Progenitor cell of endocrine pancreas (in vitro differentiated cells): ENCODE data around the gene IGFBP6. TPM values are rescaled to one million over a fixed set of nuclear protein-coding genes. Genes with fewer than 3 reads are reported as not detected.

ENCODE experiments used
- DNase-seq: peaks from one replicate; pipeline ENCODE4 v3.0.0; 2021; ENCODE audit warnings: low spot score; ENCODE audit not compliant: unreplicated experiment
- H3K27ac Mint-ChIP-seq: 2 replicates; pipeline ENCODE4 v1.8.0; 2021; ENCODE audit warnings: mild to moderate bottlenecking, moderate library complexity, mixed read lengths
- H3K27me3 Mint-ChIP-seq: 2 replicates; pipeline ENCODE4 v1.8.0; 2021; ENCODE audit warnings: mixed read lengths
- H3K36me3 Mint-ChIP-seq: 2 replicates; pipeline ENCODE4 v1.8.0; 2022; ENCODE audit warnings: mixed read lengths; ENCODE audit not compliant: insufficient read depth
- H3K4me1 Mint-ChIP-seq: 2 replicates; pipeline ENCODE4 v1.8.0; 2021; ENCODE audit warnings: low read depth, mixed read lengths
- H3K4me3 Mint-ChIP-seq: 2 replicates; pipeline ENCODE4 v1.8.0; 2021; ENCODE audit warnings: low read depth, mild to moderate bottlenecking, moderate library complexity, mixed read lengths
- H3K9me3 Mint-ChIP-seq: 2 replicates; pipeline ENCODE4 v1.8.0; 2021; ENCODE audit warnings: low read depth, mixed read lengths
- total RNA-seq: library from RNA; stranded (reverse); gene quantifications from 2 replicates; pipeline ENCODE4 v1.2.1, GENCODE V29; 2021
- TF ChIP-seq, protein P1 (sequence below): fragments of 200-600 bp; sonication (generic); IDR thresholded peaks from one replicate; pipeline ENCODE4 v1.5.0; 2021; ENCODE audit warnings: antibody characterized with exemption, mild to moderate bottlenecking; ENCODE audit not compliant: unreplicated experiment

The IGFBP6 gene
- total RNA-seq, 1 donor from 2014 or later = 25.7 TPM

DNA sequence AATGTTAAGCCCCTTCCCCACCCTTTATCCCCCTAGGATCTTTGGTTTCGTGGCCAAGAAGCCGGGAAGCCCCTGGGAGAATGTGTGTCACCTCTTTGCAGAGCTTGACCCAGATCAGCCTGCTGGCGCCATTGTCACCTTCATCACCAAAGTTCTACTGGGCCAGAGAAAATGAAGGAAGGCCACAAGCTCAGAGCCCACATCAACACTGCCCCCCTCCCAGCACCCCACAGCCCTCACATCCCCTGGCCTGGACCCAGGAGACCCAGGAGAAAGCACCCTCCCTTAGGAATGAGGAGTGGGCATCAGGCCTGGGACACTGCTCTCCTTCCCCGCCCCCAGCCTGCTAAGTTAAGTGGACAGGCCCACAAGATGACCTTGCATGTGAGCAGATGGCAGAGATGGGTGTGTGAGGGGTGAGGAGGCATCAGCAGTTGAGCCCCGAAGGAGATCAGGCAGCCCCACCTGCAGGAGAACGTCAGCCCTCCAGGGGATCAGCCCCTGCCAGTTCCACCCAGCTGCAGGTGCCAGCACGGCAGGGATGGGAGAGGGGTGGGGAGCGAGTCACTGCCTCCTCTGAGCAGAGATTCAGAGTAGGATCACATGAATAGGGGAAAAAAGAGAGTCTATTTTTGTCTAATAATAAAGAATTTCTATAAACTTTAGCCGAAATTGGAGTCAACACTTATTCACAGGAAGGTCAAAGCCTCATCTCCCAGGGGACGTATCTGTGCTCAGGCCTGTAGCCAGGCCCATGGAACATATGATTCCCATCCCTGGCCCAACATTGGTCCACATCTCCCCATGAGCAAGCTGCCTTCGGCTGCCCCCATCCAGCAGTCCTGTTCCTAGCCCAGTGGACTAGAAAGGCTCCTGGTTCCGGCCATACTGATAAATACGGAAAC, 33.5 kb upstream of the IGFBP6 start:
- Mint-ChIP-seq H3K9me3 (no peaks in the 10 kb centered on the region), H3K4me1 (peaks cover 5% of the 10 kb centered on the region), H3K4me3 (no peak overlapping the region), H3K36me3 (peaks cover 10% of the 10 kb centered on the region), H3K27ac (no peak overlapping the region), H3K27me3 (no peaks in the 10 kb centered on the region)
- TF ChIP-seq, protein P1, sequence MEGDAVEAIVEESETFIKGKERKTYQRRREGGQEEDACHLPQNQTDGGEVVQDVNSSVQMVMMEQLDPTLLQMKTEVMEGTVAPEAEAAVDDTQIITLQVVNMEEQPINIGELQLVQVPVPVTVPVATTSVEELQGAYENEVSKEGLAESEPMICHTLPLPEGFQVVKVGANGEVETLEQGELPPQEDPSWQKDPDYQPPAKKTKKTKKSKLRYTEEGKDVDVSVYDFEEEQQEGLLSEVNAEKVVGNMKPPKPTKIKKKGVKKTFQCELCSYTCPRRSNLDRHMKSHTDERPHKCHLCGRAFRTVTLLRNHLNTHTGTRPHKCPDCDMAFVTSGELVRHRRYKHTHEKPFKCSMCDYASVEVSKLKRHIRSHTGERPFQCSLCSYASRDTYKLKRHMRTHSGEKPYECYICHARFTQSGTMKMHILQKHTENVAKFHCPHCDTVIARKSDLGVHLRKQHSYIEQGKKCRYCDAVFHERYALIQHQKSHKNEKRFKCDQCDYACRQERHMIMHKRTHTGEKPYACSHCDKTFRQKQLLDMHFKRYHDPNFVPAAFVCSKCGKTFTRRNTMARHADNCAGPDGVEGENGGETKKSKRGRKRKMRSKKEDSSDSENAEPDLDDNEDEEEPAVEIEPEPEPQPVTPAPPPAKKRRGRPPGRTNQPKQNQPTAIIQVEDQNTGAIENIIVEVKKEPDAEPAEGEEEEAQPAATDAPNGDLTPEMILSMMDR = no peak
- DNase-seq = no peak

DNA sequence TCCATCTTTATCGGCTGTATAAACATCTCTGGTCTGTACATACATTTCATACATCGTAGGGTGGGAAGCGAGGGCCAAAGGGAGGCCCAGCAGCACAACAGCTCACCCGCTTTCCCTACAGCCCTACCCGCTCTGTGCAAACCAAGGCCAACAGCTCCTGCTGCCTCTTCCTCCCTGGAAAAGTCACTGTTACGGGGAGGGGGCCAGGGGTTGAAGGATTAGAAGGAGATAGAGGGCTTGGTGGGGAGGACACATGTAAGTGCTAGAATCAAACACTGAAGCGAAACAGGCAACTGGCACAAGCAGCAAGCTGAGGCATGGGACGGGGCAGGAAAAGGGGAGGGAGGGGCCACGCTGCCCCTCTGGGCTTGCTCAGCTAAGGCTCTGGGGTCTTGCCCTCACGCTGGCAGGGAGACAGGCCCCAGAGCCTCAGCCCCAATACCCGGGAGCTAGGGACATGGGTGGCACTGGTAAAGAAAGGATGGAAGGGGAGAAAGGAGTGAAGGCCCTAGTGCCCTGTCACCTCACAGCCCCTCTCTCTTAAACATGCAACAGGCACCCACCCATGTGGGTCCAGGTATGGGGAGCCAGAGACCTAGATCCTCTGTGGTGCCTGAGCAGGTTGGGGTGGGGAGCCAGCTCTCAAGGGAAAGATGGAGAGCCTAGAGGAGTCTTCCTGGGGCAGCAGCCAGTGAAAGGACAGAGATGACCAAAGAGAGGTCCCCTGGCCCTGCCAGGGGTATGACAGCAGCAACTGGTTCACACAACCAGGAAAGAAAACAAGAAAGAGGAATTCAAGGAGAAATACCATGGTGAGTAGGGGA, 32.6 kb upstream of the IGFBP6 start:
- Mint-ChIP-seq H3K9me3 (no peaks in the 10 kb centered on the region), H3K27ac (no peak overlapping the region), H3K4me3 (no peak overlapping the region), H3K4me1 (peaks cover 5% of the 10 kb centered on the region), H3K36me3 (peaks cover 11% of the 10 kb centered on the region), H3K27me3 (no peaks in the 10 kb centered on the region)
- no peak for DNase-seq
- TF ChIP-seq, protein P1 = no peak

DNA sequence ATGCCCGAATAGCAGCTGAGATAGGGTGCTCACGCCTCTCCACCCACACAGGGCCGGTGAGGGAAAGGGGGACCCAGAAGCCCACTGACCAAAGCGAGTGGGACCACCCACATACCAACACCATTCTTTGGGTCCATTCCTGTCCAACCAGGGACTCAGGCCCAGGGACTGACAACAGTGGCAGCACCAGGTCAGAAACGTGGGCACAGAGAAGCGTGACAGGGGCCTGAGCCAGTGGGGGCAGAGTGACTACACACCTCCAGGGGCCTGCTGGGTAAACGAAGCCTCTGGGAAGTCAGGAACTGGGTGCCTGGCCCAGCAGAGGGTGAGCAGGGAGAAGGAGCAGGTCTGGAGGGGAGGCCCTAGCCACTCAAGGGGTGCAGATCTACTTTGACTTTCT, 32.0 kb upstream of the IGFBP6 start:
- peaks cover 11% of the 10 kb centered on the region for H3K36me3 Mint-ChIP-seq
- TF ChIP-seq, protein P1 = no peak
- no peak overlapping the region for H3K4me3 Mint-ChIP-seq
- H3K4me1 Mint-ChIP-seq = peaks cover 5% of the 10 kb centered on the region
- no peak overlapping the region for H3K27ac Mint-ChIP-seq
- no peaks in the 10 kb centered on the region for H3K9me3 Mint-ChIP-seq
- DNase-seq = no peak
- no peaks in the 10 kb centered on the region for H3K27me3 Mint-ChIP-seq

DNA sequence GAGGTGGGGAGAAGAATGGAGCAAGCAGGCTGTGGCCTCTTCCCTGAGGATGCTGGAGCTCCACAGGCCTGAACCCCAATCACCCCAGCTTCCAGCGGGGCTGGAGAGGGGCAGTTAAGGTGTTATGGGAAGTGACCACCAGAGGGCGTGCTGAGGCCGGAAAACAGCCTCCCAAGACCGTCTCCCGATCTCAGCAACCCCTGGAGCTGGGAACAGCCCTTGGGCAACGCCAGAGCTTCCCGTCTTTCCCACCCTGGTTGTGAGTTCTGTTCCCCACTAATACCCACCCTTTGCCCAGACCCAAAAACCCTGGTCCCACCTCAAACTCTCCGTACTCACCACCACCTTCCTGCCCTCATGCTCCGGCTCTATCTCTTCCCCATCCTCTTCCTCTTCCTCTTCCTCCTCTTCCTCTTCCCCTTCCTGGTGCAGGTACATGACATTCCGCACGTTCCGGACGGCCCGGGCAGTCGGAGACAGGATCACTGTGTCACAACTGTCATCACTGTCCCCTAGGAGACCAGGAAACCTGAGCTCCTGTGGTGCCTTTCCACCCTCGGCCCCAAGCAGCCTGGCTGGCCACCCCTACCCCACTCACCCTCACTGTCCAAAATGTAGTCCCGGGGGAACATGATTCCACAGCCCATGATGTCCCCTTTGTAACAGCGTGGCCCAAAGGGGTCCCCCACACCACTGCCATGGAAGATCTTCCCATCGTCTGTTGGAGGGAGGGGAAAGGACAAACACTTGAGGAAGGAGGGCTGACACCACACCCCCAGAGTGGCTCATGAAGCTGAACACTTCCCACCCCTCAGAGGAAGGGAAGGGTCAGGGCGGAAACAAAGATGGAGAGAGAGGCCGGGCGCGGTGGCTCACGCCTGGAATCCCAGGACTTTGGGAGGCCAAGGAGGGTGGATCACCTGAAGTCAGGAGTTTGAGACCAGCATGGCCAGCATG, 31.2 kb upstream of the IGFBP6 start:
- Mint-ChIP-seq H3K36me3 (peaks cover 11% of the 10 kb centered on the region), H3K9me3 (no peaks in the 10 kb centered on the region), H3K27ac (peak overlapping the region; percentile 75), H3K27me3 (no peaks in the 10 kb centered on the region), H3K4me1 (peaks cover 5% of the 10 kb centered on the region), H3K4me3 (no peak overlapping the region)
- peak; percentile 70 for DNase-seq
- TF ChIP-seq, protein P1 = peak; percentile 90
